CD4-positive, alpha-beta T cell treated with Interleukin-4 for 1 hour (primary cell): ENCODE measurements around the gene POP4.
"Not testable (repeated sequence)": the region's sequence is repeated elsewhere in the genome, so short reads cannot be mapped to it uniquely, and the experiment has no call there.

Experiments used
- DNase-seq, 2 donors: peaks; one replicate each; pipeline ENCODE4 v3.0.0-alpha.2; 2020 to 2022

The POP4 gene, protein sequence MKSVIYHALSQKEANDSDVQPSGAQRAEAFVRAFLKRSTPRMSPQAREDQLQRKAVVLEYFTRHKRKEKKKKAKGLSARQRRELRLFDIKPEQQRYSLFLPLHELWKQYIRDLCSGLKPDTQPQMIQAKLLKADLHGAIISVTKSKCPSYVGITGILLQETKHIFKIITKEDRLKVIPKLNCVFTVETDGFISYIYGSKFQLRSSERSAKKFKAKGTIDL

GRCh38 chr19:29605653-29606419 is at the start of gene POP4:
Gene POP4 (plus strand): TSS chr19:29606283. CDS start chr19:29606319, 36 bp downstream.
- peak; percentile 96 to 97 for DNase-seq

- not testable (repeated sequence) for DNase-seq
Observed at GRCh38 chr19:29559110-29559509, 47.0 kb upstream of the POP4 start.

- no peak for DNase-seq
Observed at GRCh38 chr19:29559743-29560142, 46.3 kb upstream of the POP4 start.

DNA sequence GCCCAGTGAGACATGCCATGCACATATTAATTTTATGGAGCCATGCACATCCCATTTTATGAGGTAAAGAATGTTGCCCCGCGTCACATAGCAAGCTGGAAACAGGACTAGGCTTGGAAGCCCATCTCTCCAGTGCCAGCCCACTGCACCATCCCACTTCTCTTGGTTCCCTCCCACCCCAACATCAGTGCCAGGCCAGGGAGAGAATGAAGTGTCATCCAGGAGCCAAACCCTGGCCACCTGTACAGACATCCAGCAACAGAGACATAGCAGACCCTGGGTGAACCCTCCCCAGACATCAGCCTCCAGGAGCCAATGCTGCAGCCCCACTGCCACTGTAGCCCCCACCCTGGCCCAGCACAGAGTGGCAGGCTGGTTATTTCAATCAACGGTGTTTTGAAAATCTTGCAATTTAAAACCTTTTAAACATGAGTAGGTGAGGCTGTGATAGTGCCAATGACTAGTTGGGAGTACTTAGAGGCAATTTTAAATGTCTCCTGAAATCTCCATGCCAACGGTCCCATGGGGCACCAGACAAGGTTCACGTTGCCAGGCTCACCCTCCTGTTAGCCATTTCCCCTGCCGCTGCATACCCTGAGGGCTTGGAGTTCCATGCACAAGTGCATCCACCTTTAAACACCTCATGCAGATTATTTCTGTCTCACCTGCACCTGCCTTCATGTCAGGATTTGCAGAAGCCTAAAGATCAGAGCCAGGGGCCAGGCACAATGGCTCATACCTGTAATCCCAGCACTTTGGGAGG is 45.6 kb upstream of the POP4 start:
- DNase-seq: no peak

- no peak for DNase-seq
Observed at GRCh38 chr19:29561601-29562000, 44.5 kb upstream of the POP4 start.

GRCh38 chr19:29562299-29563297 is 43.5 kb upstream of the POP4 start:
- no peak for DNase-seq

- DNase-seq: no peak
Observed at GRCh38 chr19:29563486-29564101, 42.5 kb upstream of the POP4 start.

- DNase-seq: no peak
Observed at GRCh38 chr19:29564574-29565005, 41.5 kb upstream of the POP4 start.

DNA sequence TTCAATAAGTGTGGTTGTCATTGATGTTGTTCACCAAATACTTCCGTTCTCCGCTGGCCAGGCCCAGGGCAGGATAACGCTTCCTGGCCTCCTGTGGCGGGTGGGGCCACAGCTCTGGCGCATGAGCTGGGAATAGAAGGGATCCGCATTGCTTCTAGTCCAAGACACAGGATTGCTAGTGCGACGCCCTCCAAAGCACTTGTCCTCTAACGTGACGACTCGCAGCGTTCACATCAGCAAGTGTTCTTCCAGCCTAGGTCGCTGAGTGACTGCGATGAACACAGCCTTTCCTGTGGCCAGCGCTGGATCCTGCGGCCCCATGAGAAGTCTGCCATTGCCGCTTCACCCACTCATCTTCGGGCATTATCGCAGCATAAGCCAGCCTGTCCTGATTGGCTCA is 40.9 kb upstream of the POP4 start:
- DNase-seq: no peak

DNA sequence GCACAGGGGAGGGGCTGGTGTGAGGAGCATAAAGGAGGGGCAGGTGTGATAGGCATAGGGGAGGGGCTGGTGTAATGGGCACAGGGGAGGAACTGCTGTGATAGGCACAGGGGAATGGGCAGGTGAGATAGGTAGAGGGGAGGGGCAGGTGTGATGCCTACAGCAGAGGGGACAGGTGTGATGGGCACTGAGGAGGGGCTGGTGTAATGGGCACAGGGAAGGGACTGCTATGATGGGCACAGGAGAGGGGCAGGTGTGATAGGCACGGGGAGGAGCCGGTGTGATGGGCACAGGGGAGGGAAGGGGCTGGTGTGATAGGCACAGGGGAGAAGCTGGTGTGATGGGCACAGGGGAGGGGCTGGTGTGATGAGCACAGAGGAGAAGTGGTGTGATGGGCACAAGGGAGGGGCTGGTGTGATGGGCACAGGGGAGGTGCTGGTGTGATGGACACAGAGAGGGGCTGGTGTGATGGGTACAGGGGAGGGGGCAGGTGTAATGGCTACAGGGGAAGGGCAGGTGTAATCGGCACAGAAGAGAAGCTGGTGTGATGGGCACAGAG is 39.5 kb upstream of the POP4 start:
- DNase-seq: no peak

DNA sequence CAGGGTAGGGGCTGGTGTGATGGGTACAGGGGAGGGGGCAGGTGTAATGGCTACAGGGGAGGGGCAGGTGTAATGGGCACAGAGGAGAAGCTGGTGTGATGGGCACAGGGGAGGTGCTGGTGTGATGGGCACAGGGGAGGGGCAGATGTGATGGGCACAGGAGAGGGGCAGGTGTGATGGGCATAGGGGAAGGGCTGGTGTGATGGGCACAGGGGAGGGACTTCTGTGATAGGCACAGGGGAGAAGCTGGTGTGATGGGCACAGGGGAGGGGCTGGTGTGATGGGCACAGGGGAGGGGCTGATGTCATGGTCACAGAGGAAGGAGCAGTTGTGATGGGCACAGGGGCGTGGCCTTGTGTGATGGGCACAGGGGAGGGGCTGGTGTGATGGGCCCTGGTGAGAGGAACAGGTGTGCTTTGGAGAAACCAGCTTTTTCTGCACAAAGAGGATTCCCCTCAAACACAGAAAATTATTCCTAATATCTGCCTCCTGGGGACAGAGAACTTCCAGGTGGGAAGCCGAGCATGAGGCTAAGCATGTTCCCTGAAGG is 38.6 kb upstream of the POP4 start:
- DNase-seq: no peak

DNA sequence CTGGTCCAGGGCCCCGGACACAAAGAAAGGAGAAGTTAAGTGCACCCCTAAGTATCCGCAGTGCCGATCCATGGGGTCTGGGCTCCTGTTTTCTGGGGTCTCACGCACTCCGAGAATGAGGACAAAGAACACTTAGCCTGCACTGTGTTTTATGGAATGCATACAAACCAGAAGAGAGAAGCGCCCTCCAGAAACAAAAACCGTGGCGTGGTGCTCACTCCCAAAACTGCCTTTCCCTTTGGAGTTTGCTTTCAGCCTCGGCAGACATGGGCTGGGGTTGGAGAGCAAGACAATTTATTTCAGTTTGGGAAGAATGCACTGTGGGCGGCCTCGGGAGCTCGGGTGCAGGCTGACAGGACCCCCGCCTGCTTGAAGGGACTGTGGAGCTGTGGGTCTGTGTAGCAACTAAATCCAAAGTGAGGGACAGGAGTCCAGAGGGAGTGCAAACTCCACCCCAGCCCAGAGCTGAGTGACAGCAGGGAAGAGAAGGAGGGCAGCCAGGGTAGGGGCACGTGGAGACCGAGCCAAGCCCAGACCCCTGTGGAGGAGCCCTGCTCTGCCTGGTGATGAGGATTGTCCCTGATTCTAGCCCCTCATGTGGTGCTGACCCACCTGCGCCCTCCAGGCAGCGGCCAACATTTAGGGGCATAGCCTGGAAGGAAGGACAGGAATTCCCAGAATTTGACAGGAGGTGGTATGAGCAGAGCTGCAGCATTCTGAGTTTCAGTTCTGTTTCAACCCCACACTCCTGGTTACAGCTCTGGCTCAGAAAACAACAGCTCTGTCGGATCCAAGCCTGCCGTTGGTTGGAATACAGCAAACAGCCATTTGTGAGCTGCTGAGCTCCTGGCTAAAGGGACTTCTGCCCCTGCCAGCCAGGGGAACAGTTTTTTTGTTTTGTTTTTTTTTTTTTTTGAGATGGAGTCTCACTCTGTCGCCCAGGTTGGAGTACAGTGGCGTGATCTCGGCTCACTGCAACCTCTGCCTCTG is 37.8 kb upstream of the POP4 start:
- no peak for DNase-seq

DNA sequence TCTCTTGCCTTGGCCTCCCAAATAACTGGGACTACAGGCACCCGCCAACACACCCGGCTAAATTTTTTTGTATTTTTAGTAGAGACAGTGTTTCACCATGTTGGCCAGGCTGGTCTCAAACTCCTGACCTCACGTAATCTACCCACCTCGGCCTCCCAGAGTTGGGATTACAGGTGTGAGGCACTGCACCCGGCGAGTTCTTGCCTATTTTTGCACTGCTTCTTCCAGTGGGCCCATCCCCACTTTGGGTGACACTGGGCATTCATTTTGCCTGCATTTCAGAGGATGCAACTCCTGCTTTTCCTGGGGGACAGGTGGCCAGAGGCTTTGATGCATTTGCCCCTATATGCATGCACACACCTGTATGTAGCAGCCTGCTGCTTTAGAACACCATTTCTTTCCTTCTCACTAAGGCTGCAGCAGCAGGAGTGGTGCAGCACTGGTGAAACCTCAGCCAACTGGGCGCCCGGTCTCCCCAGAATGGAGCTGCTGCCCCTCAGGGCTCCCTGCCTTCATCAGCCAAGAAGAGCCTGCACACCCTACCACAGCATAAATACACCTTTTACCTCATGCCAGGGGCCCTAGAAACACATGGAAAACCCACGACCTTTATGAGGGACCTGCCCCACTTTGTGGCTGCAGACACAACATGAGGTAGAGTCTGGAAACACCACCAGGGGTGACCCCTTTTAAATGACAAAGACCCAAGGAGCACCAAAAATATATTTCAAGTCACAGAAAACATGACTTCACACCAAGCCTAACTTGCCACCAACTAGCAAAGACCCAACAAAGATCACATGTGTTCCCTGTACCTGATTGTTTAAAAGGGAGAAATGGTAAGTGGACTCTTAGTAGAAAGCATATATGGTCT is 36.8 kb upstream of the POP4 start:
- DNase-seq: no peak

DNA sequence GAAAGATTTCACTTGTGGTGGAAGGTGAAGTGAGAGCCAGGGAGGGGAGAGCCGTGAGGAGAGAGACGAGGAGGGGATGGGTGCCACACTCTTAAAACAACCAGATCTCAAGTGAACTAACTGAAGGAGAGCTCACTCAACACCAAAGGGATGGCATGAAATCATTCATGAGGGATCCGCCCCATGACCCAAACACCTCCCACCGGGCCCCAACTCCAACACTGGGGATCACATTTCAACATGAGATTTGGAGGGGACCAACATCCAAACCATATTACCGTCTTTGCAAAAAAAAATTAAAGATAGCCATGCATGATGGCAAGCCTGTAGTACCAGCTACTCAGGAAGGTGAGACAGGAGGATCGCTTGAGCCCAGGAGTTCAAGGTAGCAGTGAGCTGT is 34.9 kb upstream of the POP4 start:
- no peak for DNase-seq

- no peak for DNase-seq
Observed at GRCh38 chr19:29573486-29573885, 32.6 kb upstream of the POP4 start.

DNA sequence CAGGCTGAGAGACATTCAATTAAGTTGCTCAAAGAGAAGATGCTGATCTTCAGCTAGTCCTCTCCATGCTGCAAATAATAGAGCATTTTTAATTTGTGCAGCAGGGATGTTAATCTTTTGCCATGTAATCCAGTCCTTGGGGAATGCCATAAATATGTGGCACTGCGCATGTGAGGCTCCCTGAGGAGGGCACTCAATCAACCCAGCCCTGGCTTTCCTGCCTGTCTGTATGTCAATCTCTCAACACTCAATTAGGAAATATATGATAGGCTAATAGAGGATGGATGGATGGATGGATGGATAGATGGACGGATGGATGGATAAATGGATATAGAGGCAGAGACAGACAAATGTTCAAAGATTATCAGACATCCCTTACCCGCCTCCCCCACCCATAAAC is 31.6 kb upstream of the POP4 start:
- DNase-seq: no peak

GRCh38 chr19:29576046-29576606 is 30.0 kb upstream of the POP4 start:
- no peak for DNase-seq

- no peak for DNase-seq
Observed at GRCh38 chr19:29576761-29577648, 29.1 kb upstream of the POP4 start.
